Thymus (tissue), 11 donors: ENCODE data around the gene LIN7A. TPM values are rescaled to one million over a fixed set of nuclear protein-coding genes. Genes with fewer than 3 reads are reported as not detected.

ENCODE experiments used
- DNase-seq, 9 donors: peaks; one replicate each; pipeline ENCODE4 v3.0.0-alpha.2; 2013; ENCODE audit warnings: low spot score in 9 of 9, low read depth in 6 of 9, missing footprints in 1 of 9
- H3K27ac ChIP-seq, 2 donors: one replicate each; pipeline ENCODE4 v1.5.1; 2013; ENCODE audit warnings: control low read depth in 1 of 2, low read depth in 1 of 2, low read length in 1 of 2, mild to moderate bottlenecking in 1 of 2, moderate library complexity in 1 of 2
- H3K27me3 ChIP-seq, 2 donors: one replicate each; pipeline ENCODE4 v1.5.1; 2013; ENCODE audit warnings: low read length in 1 of 2; ENCODE audit not compliant: control insufficient read depth in 2 of 2, insufficient read depth in 1 of 2
- H3K36me3 ChIP-seq, 2 donors: one replicate each; pipeline ENCODE4 v1.5.1; 2013; ENCODE audit warnings: low read length in 1 of 2, mild to moderate bottlenecking in 1 of 2, moderate library complexity in 1 of 2; ENCODE audit not compliant: control insufficient read depth in 2 of 2, insufficient read depth in 2 of 2
- H3K4me1 ChIP-seq, 2 donors: one replicate each; pipeline ENCODE4 v1.5.1; 2013; ENCODE audit warnings: low read length in 2 of 2; ENCODE audit not compliant: control insufficient read depth in 2 of 2, insufficient read depth in 2 of 2
- H3K4me3 ChIP-seq, 2 donors: one replicate each; pipeline ENCODE4 v1.5.1; 2013; ENCODE audit warnings: low read length in 2 of 2, control low read depth in 1 of 2, mild to moderate bottlenecking in 1 of 2
- H3K9me3 ChIP-seq, 2 donors: one replicate each; pipeline ENCODE4 v1.5.1; 2013; ENCODE audit warnings: low read length in 1 of 2, mild to moderate bottlenecking in 1 of 2; ENCODE audit not compliant: control insufficient read depth in 2 of 2, insufficient read depth in 1 of 2
- WGBS: extraction: QIAGEN DNeasy Blood & Tissue Kit; methylation state at CpG from one replicate; pipeline ENCODE4 v1.1.7; 2013; 5-methylcytosine and 5-hydroxymethylcytosine counted together
- polyA plus RNA-seq: library from polyadenylated mRNA; stranded (reverse); fragments of 200-250 nt; gene quantifications from one replicate; pipeline ENCODE4 v1.2.3, GENCODE V29; 2013
- total RNA-seq: library from RNA; stranded (reverse); fragments of 120-200 nt; gene quantifications from one replicate; pipeline ENCODE4 v1.2.4, GENCODE V29; 2013
- donor health status: healthy.

LIN7A gene
- total and polyA plus RNA-seq, 2 donors, result 0.57 to 0.76 TPM

- H3K9me3 ChIP-seq, result peaks cover 0 to 2% of the 10 kb centered on the region in 2 donors
- H3K27ac ChIP-seq, result no peak overlapping the region
- H3K4me3 ChIP-seq, result no peak overlapping the region
- H3K27me3 ChIP-seq, result no peaks in the 10 kb centered on the region
- H3K4me1 ChIP-seq, result no peaks in the 10 kb centered on the region
- H3K36me3 ChIP-seq, result no peaks in the 10 kb centered on the region
- no peak for DNase-seq
- 97% methylated on average over 1 of the region's 1 CpG for WGBS
Observed at GRCh38 chr12:80857311-80857710, 80.4 kb downstream of the LIN7A start.

GRCh38 chr12:80849337-80849736 is 88.4 kb downstream of the LIN7A start:
- Histone ChIP-seq H3K9me3 (no peaks in the 10 kb centered on the region), H3K27ac (no peak overlapping the region), H3K27me3 (no peaks in the 10 kb centered on the region), H3K36me3 (no peaks in the 10 kb centered on the region), H3K4me3 (no peak overlapping the region), H3K4me1 (no peaks in the 10 kb centered on the region)
- no peak for DNase-seq

GRCh38 chr12:80848858-80849257 is 88.9 kb downstream of the LIN7A start:
- WGBS, result 87% methylated on average over 1 of the region's 1 CpG
- Histone ChIP-seq H3K27ac (no peak overlapping the region), H3K4me3 (no peak overlapping the region), H3K27me3 (no peaks in the 10 kb centered on the region), H3K4me1 (no peaks in the 10 kb centered on the region), H3K36me3 (no peaks in the 10 kb centered on the region), H3K9me3 (no peaks in the 10 kb centered on the region)
- DNase-seq, result no peak

- no peaks in the 10 kb centered on the region for H3K9me3 ChIP-seq
- H3K36me3 ChIP-seq, result no peaks in the 10 kb centered on the region
- H3K4me3 ChIP-seq, result no peak overlapping the region
- no peak for DNase-seq
- H3K4me1 ChIP-seq, result no peaks in the 10 kb centered on the region
- no peak overlapping the region for H3K27ac ChIP-seq
- H3K27me3 ChIP-seq, result no peaks in the 10 kb centered on the region
- WGBS, result 87% methylated on average over 3 of the region's 3 CpGs
Observed at GRCh38 chr12:80847575-80847974, 90.2 kb downstream of the LIN7A start.

- DNase-seq, result no peak
- Histone ChIP-seq H3K27ac (no peak overlapping the region), H3K4me3 (no peak overlapping the region), H3K36me3 (no peaks in the 10 kb centered on the region), H3K9me3 (no peaks in the 10 kb centered on the region), H3K27me3 (no peaks in the 10 kb centered on the region), H3K4me1 (no peaks in the 10 kb centered on the region)
- 70% methylated on average over 2 of the region's 2 CpGs for WGBS
Observed at GRCh38 chr12:80846952-80847351, 90.8 kb downstream of the LIN7A start.

GRCh38 chr12:80845639-80846038 is 92.1 kb downstream of the LIN7A start:
- Histone ChIP-seq H3K27me3 (no peaks in the 10 kb centered on the region), H3K27ac (no peak overlapping the region), H3K4me3 (no peak overlapping the region), H3K9me3 (no peaks in the 10 kb centered on the region), H3K36me3 (no peaks in the 10 kb centered on the region), H3K4me1 (no peaks in the 10 kb centered on the region)
- 78% methylated on average over 5 of the region's 5 CpGs for WGBS
- no peak for DNase-seq

GRCh38 chr12:80843969-80844368 is 93.8 kb downstream of the LIN7A start:
- H3K27ac ChIP-seq, result no peak overlapping the region
- H3K27me3 ChIP-seq, result no peaks in the 10 kb centered on the region
- no peaks in the 10 kb centered on the region for H3K9me3 ChIP-seq
- no peak overlapping the region for H3K4me3 ChIP-seq
- WGBS, result 96% methylated on average over 1 of the region's 1 CpG
- H3K4me1 ChIP-seq, result no peaks in the 10 kb centered on the region
- no peaks in the 10 kb centered on the region for H3K36me3 ChIP-seq
- no peak for DNase-seq

- H3K4me1 ChIP-seq, result no peaks in the 10 kb centered on the region
- DNase-seq, result no peak
- WGBS, result 68% methylated on average over 1 of the region's 1 CpG
- no peaks in the 10 kb centered on the region for H3K27me3 ChIP-seq
- no peaks in the 10 kb centered on the region for H3K36me3 ChIP-seq
- H3K27ac ChIP-seq, result no peak overlapping the region
- no peaks in the 10 kb centered on the region for H3K9me3 ChIP-seq
- no peak overlapping the region for H3K4me3 ChIP-seq
Observed at GRCh38 chr12:80838708-80839107, 99.0 kb downstream of the LIN7A start.

- Histone ChIP-seq H3K36me3 (no peaks in the 10 kb centered on the region), H3K27me3 (no peaks in the 10 kb centered on the region), H3K4me3 (no peak overlapping the region), H3K27ac (no peak overlapping the region), H3K9me3 (no peaks in the 10 kb centered on the region), H3K4me1 (no peaks in the 10 kb centered on the region)
- 78% methylated on average over 4 of the region's 4 CpGs for WGBS
- DNase-seq, result no peak
Observed at GRCh38 chr12:80838024-80838658, 99.6 kb downstream of the LIN7A start.
